Activated CD4-positive, alpha-beta T cell treated with anti-CD3 and anti-CD28 coated beads for 4 hours (primary cell): ENCODE data around the gene KLHL36.

Source experiments
- DNase-seq, 2 donors: peaks; one replicate each; pipeline ENCODE4 v3.0.0-alpha.2; 2020

KLHL36 gene

DNA sequence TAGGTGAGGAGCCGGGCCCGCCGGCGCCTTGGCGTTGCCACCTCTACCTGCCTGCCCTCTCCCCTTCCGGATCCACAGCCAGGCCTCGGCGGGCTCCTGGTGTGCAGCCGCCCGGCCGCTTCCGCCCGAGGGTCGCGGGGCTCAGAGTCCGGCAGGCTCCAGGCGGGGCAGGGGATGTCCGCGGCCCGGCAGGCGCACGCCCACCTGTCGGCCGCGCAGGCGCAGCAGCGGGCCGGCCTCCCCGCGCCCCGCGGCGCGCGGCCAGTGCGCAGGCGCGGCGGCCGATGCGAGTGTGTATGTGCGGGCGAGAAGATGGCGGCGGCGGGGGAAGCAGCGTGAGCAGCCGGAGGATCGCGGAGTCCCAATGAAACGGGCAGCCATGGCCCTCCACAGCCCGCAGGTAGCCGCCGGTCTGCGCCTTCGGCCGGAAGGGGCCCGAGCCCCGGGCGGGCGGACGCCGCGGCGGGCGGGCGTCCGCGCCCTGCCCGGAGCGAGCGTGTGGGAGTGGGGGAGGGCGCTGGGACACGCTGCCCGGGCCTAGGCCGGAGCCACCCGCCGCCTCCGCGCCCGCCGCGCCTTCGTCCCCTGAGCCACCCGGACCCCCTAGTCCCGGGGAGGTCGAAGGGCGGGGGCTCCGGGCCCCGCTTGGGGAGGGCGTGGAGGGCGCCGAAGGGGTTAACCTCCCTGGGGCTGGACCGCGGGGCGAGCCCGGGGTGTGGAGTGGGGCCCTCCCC, 51.6 kb downstream of the KLHL36 start, which contains the start of gene USP10:
USP10 (plus strand) TSS at position 289 of the 734 bp plus-strand sequence; CDS start at position 380, 91 bp downstream.
- peak; percentile 80 to 82 for DNase-seq

DNA sequence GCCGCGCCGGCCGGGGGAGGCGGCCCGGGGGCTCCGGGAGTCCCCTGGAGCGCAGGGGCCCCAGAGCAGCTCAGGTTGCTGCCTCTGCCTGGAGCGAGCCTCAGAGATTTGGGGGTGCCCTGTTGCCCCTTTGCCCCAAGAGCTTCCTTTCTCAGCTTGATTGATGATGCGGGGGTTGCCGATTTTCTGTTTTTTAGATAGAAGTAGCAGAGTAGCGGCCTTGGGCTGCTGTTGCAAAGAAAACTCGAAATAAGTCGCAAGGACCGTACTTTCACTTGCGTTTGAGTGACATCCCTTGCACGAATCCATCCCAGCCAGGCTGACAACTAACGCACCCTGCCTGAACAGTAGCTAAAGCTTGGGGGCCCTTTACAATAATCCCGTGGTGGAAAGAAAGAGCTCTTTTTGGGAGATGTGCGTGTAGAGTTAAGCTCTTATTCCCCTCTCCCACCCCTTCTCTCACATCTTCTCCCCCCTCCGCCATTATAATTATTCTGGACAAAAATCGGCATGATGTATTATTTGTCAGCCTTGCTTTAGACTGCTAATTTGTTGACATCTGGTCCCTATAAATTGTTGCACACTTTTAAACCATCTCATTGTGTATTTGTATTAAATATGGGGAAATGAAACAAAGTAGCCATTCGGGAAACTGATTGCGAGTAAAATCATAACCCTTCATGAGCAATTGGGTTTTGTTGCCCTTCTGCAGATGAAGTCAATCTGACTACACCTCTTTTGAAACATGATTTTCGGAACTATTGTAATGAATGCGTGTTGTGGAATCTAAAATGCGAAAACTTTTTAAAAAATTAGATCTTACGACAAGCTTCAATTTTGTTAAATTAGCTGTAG, 52.4 kb downstream of the KLHL36 start:
- DNase-seq = peak; percentile 38 to 41

GRCh38 chr16:84703681-84704080, 55.4 kb downstream of the KLHL36 start:
- DNase-seq = no peak

DNA sequence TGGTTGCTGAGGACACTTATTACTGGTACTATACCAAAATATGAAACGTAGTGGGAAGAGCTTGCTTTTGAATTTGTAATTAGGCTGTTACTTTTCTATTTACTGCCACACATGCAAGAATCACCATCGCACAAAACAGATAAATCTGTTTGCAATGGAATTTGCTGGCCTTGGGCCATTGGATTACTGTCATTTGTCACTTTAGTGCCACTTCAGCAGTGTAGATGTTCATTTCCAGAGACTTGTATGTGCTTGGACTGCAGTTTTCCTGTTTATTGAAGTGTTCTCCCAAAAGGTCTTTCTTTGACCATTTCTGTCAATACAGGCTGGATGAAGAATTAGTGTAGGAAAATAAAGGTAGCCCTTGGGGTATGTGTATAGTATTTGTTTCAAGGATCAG, 55.9 kb downstream of the KLHL36 start:
- no peak for DNase-seq

- no peak for DNase-seq
These were observed 58.5 kb downstream of the KLHL36 start for GRCh38 chr16:84706856-84707255.

GRCh38 chr16:84709609-84710008, 61.3 kb downstream of the KLHL36 start:
- DNase-seq = no peak

- DNase-seq = no peak
These were observed 62.4 kb downstream of the KLHL36 start for GRCh38 chr16:84710686-84711085.
